GM18508 (cell line): ENCODE data around the gene MLYCD.

Experiments
- ATAC-seq: cut with Tn5 transposase; IDR thresholded peaks from one replicate; pipeline ENCODE4 v1.9.1; 2021; ENCODE audit warnings: moderate number of reproducible peaks; ENCODE audit not compliant: insufficient read depth, unreplicated experiment

The MLYCD gene

DNA sequence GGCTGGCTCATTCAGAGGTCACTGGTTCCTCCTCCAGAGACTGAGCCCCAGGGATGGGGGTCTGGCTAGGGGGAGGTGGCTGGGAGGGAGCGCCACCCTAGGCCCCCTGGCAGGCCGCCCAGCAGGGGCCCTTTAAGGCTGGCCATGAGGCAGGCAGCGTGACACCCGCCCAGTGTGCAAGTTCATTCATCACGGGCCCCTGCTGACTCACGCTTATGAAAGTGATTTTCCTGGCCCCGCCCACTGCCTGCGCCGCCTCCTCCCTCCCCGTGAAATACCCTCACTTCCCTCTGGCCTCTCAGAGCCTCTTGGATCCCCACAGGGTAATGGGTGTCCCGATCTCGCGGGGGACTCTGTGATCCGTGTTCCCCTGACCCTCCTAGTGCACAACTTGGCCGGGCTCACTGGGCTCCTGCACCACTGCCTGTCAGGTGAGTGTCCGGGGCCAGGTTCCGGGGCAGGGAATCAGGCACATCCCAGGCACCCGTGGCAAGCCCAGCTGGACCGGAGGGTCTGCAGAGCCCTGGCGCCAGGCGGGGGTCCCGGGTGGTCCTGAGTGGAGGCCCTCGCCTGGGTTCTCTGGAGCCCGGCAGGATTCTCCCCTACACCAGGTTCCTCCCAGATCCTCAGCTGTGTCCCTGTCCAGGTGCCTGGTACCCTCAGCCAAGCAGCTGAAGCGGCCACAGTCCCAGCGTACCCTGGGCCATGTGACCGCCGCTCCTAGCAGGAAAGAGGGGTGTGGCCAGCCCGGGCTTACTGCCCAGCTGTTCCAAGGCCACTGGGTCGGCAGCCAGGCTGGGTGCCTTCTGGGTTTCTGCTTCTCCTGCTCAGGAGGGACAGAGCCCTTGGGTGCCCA lies 54.3 kb downstream of the MLYCD start, which contains the start of gene OSGIN1:
OSGIN1 (plus strand) TSS at position 301 of the 856 bp plus-strand sequence. CDS start 4,432 bp downstream, outside the sequence.
- no peak for ATAC-seq

DNA sequence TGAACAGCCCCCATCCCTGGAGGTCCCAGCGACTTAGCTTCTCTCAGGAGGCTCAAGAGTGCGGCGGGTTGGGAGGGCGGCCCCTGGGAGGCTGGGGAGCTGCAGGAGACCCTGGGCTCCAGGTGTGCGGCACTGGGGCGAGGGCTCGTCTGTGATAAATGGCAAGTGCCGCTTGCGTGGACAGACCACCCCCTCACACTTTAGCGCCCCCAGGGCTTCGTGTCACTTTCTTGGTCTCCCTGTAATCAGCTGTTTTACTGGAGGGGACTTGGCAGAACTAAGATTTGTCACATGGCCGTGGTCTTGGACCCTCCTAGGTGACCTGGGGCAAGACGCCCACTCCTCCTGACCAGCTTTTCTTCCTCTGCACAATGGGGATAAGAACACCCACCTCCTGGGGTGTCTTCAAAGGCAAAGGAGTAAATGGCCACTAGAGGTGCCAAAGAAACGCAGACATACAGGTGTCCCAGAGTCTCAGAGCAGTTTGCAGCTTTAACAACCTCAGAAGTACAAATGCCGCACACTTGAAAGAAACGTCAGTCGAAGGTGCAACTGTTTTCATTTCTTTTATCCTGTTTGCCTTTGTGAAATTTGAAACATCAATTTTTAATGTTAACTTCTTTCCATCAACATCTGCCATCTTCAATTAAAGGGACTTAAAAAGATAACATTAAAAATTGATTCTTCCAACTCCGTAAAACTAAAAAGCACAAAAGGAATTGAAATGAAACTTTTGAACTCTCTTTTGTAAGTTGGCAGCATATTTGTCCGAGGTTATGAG lies 55.1 kb downstream of the MLYCD start:
- no peak for ATAC-seq

DNA sequence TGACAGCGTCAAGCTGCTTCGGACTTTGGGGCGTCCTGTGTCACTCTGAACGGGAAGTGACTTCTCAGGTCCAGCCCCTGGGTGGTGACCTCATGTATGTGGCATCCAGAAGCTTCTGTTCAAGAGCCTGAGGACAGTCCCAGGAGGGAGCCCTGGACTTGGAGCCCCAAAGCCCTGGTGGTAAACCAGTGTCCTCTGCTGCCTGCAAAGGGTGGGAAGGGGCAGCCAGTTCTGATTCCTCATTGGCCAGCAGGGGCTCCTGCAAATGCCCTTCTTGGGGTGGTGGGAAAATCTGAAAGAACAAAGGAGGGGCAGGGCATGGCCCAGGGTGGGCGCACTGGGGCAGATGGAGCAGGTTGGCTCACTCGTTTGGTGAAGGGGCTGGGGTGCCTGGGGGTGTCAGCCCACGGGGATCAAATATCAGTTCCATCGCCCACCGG lies 55.7 kb downstream of the MLYCD start:
- ATAC-seq: no peak

DNA sequence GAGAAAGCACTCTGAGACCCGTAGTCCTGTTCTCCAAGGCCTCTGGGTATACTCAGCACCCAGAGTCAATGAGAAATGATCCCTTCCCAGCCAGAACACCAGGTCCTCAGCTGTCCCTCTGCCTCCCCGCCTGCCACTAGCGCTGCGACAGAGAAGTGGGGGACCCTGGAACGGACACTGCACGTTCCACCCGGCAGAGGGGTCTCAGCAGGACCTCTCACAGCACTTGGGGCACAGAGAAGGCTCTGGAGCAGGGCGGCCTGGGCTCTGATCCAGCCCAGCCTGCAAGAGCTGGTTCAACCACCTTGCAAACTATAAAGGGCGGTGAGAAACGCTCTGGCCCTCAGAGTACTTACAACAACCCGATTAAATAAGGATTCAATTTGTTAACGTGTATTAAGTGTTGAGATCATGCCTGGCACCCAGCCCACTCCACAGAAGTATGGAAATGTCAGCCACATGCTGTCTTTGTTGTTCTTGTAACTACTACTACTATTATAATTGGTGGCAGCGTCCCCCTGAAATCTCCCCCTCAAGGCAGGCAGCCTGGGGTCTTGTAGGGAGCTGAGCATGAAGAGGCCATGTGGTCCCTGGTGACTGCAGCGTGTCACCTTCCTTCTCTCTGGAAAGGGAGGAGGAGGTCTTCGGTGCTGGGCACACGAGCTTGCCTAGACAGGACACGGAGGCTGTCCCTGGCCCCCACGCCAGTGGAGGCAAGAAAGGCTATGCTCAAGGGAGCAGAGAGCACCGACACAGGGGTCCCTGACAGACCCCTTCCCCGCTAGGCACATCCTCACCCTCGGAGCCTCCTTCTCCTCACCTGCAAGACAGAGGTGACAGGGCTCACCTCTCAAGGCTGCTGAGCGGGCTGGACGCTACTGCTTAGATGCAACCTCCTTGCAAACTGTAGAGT lies 56.6 kb downstream of the MLYCD start:
- no peak for ATAC-seq

DNA sequence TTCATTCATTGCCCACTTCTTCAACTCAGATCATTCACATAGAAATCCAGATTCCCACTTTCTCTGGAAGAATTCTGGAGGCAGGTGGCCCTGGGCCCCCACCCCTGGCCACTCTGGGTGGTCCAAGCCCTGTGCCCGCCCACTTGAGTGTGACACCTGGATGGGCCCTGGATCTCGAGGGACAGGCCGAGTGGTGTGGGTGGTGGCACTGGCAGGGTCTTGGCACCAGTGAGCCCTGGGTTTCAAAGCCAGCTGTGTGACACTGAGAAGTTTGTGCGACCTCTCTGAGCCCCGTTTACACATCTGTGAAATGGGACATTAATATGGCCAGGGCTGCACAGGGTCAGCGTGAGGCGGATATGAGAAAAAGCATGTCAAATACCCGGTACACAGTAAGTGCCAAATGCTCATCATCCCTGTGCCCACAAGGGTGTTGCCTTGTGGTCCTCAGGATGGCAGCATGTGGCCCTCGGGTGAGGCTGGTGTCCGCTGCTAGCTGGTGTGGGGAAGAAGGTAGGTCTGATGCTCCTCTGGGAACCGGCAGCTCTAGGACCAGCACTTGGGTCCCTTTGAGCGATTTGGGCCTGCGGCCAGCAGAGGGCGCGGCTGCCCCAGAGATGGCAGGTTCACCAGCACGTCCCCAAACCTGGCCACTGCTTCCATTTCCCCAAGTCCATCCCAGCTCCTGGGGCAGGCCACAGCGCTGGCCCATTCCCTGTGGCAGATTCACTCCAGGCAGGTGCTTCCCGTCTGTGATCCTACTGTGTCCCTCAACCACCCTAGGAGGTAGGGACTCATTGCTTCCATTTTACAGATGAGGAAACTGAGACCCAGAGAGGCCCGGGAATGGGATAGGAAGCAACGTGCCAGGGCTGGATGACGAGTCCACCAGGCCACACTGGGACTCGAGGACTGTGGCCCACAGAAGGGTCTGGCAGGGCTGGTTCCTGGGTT lies 57.7 kb downstream of the MLYCD start:
- no peak for ATAC-seq

DNA sequence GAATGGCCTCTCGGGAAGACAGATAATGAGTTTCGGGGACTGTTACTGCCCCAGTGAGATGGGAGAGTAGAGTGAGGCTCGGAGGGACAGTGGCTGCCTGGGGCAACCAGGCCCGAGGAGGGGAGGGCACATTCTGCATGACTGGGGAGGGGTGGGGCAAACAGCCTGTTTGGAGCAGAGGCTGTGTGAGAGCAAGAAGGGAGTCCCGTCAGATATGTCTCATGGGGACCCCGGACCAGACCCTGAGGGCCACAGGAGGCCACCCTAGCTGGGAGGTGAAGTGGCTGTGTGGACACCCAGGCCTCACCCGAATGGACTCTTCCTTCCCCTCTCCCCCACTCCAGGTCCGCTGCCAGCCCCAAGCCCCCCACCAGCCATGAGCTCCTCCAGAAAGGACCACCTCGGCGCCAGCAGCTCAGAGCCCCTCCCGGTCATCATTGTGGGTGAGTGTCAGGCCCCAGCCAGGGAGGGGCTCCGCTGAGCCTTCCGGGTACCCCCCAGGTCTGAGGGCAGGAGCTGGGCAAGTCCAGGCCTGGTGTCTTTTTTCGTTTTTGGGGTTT lies 58.5 kb downstream of the MLYCD start:
- no peak for ATAC-seq

DNA sequence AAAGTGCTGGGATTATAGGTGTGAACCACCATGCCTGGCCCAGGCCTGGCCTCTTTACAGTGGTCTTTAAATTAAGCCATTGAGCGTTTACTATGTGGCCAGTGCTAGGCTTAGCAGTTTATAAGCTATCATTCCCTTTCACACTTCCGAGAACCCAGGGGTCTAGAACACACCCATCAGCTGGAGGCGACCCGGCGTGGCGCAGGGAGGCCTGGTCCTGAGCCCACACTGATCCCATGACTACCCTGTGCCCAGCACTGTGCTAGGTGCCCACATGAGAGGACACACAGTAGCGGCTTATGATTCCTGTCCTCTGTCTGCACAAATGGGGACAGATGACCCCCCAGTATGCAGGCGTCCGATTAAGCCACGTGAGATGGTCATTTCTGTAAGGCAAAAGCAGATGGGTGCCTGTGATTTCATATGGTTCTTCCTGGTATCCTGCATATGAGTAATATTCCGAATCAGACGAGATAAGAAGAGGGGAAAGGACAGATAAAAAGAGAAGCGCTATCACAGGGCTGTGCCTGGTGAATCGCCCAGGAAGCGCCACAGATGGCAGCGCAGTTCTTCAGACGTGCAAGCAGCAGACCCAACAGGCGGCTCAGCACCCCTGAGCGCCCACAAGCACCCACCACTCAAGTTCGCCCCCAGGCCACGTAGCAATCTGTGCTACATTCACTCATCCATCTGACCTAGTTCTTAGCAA lies 59.4 kb downstream of the MLYCD start:
- no peak for ATAC-seq

DNA sequence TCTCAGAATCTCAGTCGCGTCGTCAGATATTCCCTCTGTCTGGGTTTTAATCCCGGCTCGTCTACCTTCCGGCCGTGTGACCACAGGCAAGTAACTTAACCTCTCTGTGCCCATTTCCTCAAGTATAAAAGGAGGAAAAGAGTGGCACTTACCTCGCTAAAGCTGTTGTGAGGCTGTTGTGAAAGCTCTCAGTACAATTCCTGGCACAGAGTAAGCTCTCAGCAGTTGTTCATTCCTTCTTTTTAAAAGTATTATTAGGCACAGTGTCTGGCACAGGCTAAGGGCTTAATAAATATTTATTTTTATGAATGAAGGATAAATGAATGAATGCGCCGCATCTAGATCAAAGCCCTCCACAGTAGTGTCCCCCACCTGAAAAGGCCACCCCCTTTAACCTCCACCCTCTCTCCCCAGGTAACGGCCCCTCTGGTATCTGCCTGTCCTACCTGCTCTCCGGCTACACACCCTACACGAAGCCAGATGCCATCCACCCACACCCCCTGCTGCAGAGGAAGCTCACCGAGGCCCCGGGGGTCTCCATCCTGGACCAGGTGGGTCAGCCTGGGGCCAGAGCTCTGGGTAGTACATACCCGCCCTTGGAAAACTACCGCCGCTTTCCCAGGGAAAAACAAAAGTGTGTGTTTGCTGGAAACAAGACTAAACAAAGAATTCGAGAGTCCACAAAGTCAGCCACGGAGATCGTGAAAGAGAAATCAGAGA lies 60.1 kb downstream of the MLYCD start:
- ATAC-seq: no peak

DNA sequence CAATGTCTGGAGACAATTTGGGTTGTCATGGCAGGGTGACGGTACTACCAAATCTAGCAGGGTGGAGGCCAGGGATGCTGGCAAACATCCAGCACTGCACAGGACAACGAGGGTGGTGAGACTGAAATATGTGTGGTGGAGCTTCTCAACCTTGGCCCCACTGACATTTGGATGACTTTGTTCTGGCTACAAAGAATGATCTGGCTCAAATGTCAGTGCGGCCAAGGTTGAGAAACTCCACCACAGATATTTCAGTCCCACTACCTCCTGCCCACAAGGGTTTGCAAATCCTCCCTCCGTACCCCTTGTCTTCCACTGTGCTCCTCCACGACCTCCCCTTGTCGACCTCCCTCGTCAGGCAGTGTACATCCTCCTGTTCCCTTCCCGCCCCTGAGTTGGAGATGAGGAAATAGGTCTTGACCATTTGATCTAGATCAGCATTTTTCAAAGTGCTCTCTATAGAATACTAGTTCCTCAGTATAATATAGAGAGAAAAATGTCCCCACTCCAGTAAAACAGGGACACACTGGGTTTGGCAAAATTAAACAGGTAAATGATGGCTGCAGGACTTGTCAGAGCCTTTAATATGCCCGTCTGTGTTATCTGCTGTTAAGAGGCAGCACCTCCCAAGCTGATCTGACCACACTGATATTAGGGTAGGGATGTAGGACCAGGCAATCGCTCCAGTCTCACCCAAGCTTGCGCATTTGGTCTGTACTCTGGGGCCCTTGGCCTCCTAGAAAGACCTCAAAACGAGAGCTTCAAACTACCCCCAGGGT lies 60.9 kb downstream of the MLYCD start:
- no peak for ATAC-seq

DNA sequence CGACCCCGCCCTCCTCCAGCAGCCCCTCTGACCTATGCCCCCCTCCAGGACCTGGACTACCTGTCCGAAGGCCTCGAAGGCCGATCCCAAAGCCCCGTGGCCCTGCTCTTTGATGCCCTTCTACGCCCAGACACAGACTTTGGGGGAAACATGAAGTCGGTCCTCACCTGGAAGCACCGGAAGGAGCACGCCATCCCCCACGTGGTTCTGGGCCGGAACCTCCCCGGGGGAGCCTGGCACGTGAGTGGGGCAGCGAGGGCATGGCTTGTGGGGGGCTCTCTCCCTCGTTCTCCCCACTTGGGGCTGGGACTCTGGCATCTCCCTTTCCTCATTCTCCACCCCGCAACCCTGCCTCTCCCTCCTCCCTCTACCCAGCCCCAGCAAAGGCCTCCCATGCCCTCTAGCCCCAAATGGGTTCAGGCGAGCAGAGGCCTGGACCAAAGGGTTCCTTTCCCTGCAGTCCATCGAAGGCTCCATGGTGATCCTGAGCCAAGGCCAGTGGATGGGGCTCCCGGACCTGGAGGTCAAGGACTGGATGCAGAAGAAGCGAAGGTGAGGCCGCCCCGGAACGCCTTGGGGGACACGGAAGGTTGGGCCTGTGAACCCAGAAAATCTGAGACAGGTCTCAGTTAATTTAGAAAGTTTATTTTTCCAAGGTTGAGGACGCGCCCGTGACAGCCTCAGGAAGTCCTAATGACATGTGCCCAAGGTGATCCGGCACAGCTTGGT lies 61.8 kb downstream of the MLYCD start:
- no peak for ATAC-seq

DNA sequence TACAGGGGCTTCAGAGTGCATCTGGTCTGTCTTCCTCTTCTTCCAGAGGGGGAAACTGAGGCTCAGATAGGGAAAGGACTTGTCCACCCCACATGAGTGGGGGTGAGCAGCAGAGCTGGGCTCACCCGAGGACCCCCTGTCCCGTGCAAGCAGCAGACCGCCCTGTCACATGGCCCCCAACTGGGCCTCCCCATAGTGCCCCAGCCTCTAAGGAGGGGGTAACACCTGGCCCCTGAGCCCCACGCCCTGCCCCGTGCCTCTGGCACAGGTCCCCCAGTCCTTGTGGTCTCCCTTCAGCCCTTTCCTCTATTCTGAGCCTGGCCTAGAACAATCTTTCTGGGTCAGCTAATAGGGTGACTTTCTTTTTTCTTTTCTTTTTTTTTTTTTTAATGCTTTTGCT lies 62.7 kb downstream of the MLYCD start:
- ATAC-seq: no peak

DNA sequence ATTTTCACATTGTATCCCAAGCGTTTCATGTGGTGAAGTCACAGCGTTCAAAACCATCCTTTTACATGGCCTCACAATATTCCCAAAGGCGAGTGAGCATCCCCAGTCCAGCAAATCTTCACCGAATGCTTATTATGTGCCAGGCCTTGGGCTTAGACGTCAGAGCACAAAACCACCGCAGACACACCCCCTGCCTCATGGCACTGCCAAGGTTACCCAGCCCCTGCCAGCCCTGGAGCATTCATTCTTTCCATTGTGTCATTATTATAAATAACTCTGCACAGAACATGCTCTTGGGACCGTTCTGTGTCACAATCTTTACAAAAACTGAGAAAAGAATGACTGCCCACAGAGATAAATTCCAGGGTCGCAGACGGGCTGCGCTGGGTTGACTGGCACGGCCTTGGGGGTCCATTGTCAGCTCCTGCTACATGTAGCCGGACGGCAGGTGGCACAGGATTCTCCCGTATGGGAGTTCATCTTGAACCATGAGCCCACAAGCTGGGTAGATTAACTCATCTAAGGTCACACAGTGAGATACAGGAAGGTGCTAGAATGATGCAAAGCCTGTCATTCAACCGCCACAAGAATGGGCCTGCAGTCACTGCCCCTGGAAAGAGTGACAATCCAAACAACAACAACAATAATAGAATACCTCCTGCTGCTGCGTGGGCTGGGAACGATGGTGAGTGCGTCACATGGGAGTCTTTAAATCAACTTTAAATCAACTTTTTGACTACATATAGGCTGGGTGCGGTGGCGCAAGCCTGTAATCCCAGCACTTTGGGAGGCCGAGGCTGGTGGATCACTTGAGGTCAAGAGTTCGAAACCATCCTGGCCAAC lies 64.6 kb downstream of the MLYCD start:
- ATAC-seq: no peak

DNA sequence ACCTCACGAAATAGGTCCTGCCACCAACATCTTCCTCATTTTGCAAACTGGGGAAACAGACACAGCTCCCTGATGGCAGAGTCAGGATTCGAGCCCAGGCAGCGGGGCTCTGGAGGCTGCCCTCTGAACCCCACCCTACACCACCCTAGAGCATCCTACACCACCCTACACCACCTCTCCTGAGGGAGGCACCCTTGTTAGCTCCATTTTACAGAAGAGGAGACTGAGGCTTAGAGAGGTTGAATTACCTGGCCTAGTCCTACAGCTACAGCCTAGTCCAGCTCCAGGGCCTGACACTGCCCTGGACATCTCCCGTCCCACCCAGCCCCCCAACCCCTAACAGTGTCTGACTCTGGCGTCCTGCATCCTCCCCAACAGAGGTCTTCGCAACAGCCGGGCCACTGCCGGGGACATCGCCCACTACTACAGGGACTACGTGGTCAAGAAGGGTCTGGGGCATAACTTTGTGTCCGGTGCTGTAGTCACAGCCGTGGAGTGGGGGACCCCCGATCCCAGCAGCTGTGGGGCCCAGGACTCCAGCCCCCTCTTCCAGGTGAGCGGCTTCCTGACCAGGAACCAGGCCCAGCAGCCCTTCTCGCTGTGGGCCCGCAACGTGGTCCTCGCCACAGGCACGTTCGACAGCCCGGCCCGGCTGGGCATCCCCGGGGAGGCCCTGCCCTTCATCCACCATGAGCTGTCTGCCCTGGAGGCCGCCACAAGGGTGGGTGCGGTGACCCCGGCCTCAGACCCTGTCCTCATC lies 65.9 kb downstream of the MLYCD start:
- ATAC-seq: no peak

DNA sequence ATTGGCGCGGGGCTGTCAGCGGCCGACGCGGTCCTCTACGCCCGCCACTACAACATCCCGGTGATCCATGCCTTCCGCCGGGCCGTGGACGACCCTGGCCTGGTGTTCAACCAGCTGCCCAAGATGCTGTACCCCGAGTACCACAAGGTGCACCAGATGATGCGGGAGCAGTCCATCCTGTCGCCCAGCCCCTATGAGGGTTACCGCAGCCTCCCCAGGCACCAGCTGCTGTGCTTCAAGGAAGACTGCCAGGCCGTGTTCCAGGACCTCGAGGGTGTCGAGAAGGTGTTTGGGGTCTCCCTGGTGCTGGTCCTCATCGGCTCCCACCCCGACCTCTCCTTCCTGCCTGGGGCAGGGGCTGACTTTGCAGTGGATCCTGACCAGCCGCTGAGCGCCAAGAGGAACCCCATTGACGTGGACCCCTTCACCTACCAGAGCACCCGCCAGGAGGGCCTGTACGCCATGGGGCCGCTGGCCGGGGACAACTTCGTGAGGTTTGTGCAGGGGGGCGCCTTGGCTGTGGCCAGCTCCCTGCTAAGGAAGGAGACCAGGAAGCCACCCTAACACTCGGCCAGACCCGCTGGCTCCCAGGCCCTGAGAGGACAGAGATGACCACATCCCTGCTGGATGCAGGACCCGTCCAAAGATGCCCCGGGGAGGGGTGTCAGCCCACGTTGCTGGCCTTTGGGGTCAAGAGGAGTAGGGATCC lies 66.7 kb downstream of the MLYCD start:
- no peak for ATAC-seq
